Fibroblast of lung (primary cell): ENCODE results near the gene LCA5. TPM values are rescaled to one million over a fixed set of nuclear protein-coding genes. Genes with fewer than 3 reads are reported as not detected.

Experiments used
- DNase-seq, 2 donors: peaks; one replicate each; pipeline versions ENCODE4 v3.0.0 to v3.0.0-alpha.2; 2010; ENCODE audit warnings: low read depth in 2 of 2
- H2AFZ ChIP-seq: 2 replicates; pipeline ENCODE4 v1.5.1; 2012; ENCODE audit warnings: low read length, control low read depth, inconsistent platforms
- H3K27ac ChIP-seq: 2 replicates; pipeline ENCODE4 v1.5.1; 2011; ENCODE audit warnings: low read length, control low read depth; ENCODE audit not compliant: insufficient read depth
- H3K27me3 ChIP-seq: 2 replicates; pipeline ENCODE4 v1.5.1; 2011; ENCODE audit warnings: mild to moderate bottlenecking, low read length; ENCODE audit not compliant: control insufficient read depth, insufficient read depth
- H3K36me3 ChIP-seq: 2 replicates; pipeline ENCODE4 v1.5.1; 2011; ENCODE audit warnings: low read length; ENCODE audit not compliant: control insufficient read depth, insufficient read depth
- H3K4me1 ChIP-seq: 2 replicates; pipeline ENCODE4 v1.5.1; 2011; ENCODE audit warnings: low read length; ENCODE audit not compliant: control insufficient read depth, insufficient read depth; ENCODE audit errors: extremely low read depth
- H3K4me2 ChIP-seq: 2 replicates; pipeline ENCODE4 v1.5.1; 2011; ENCODE audit warnings: low read length, control low read depth; ENCODE audit not compliant: insufficient read depth; ENCODE audit errors: extremely low read depth
- H3K4me3 ChIP-seq, 4 experiments: fragments of 200-600 bp in 1 of 4; sonication (generic) in 1 of 4; replicated peaks in 1 of 4; 2 replicates each; pipeline ENCODE4 v1.5.1; 2011 to 2016; ENCODE audit warnings: low read length in 4 of 4, low read depth in 3 of 4, mild to moderate bottlenecking in 3 of 4, control low read depth in 2 of 4, inconsistent platforms in 1 of 4, mixed read lengths in 1 of 4; ENCODE audit not compliant: insufficient read depth in 1 of 4; ENCODE audit errors: control extremely low read depth in 1 of 4
- H3K79me2 ChIP-seq: 2 replicates; pipeline ENCODE4 v1.5.1; 2012; ENCODE audit warnings: mild to moderate bottlenecking, low read length, inconsistent platforms; ENCODE audit not compliant: control insufficient read depth, insufficient read depth
- H3K9ac ChIP-seq: 2 replicates; pipeline ENCODE4 v1.5.1; 2011; ENCODE audit warnings: mild to moderate bottlenecking, low read length, control low read depth; ENCODE audit not compliant: insufficient read depth
- H3K9me3 ChIP-seq: 2 replicates; pipeline ENCODE4 v1.5.1; 2012; ENCODE audit warnings: low read depth, low read length; ENCODE audit not compliant: control insufficient read depth, insufficient read depth
- H4K20me1 ChIP-seq: 2 replicates; pipeline ENCODE4 v1.5.1; 2011; ENCODE audit warnings: low read length; ENCODE audit not compliant: control insufficient read depth, insufficient read depth; ENCODE audit errors: extremely low read depth
- CTCF ChIP-seq, 2 donors: IDR thresholded peaks in 1 of 2; conservative IDR thresholded peaks in 1 of 2; 1 replicate in 1 of 2; 2 replicates in 1 of 2; pipeline ENCODE4 v1.5.1; 2011 to 2012; ENCODE audit warnings: low read length in 2 of 2, control low read depth in 1 of 2, inconsistent platforms in 1 of 2, low read depth in 1 of 2, mild to moderate bottlenecking in 1 of 2
- EZH2 ChIP-seq: IDR thresholded peaks from 2 replicates; pipeline ENCODE4 v1.5.1; 2012; ENCODE audit warnings: low read length, control low read depth, mild to moderate bottlenecking; ENCODE audit errors: missing control alignments
- polyA plus RNA-seq, 2 donors: library from polyadenylated mRNA; depleted of rRNA in 1 of 2; stranded (reverse) in 1 of 2; unstranded in 1 of 2; fragments of >200 nt; gene quantifications; 2 replicates each; pipeline ENCODE4 v1.2.1, GENCODE V29; 2011 to 2012; ENCODE audit warnings: missing spikeins in 1 of 2
- total RNA-seq: library from RNA; depleted of rRNA; stranded (reverse); fragments of >200 nt; gene quantifications from 2 replicates; pipeline ENCODE4 v1.2.1, GENCODE V29; 2014

Gene LCA5
- total and polyA plus RNA-seq, 2 donors (not counting 1 experiment from before 2014, with no cell fraction given) = 3.3 to 7.8 TPM

GRCh38 chr6:79435746-79436145, 101.5 kb downstream of the LCA5 start:
- Histone ChIP-seq H3K9me3 (no peaks in the 10 kb centered on the region), H2AFZ (no peak overlapping the region), H4K20me1 (no peaks in the 10 kb centered on the region), H3K27ac (no peak overlapping the region), H3K4me2 (no peak overlapping the region), H3K4me3 (no peak overlapping the region), H3K36me3 (no peaks in the 10 kb centered on the region), H3K9ac (no peak overlapping the region), H3K4me1 (no peaks in the 10 kb centered on the region), H3K79me2 (no peaks in the 10 kb centered on the region), H3K27me3 (no peaks in the 10 kb centered on the region)
- TF ChIP-seq EZH2 (no peak), CTCF (conservative IDR thresholded peaks at IDR 0.05 in 1 of 2, IDR thresholded peaks at IDR 0.05 in 1 of 2; ENCODE audit: low read depth in 1 of 2, low read length in 2 of 2) (no peak)
- DNase-seq = no peak

Other genes with a start within 250 kb of the LCA5 start
- gene SH3BGRL2, start 93.9 kb upstream of the LCA5 start, total RNA-seq = 3.3 and 4.3 TPM in 2 replicates
- 1.5 and 2.8 TPM in 2 replicates for gene SH3BGRL2, start 93.9 kb upstream of the LCA5 start, polyA plus RNA-seq